Calu3 (cell line): Measurements from ENCODE around the gene ANKS1B. TPM values are rescaled to one million over a fixed set of nuclear protein-coding genes. Genes with fewer than 3 reads are reported as not detected.

ENCODE experiments used
- BruUV-seq: library from RNA; stranded (reverse); fragments of 400-500 nt; replicated peaks from 2 replicates; lab custom pipeline; 2021; lab: Mats Ljungman, UMichigan
- CTCF ChIA-PET: fragments of 300-600 bp; sonication (Branson Sonifier 250); formaldehyde crosslinking; loops from one replicate; lab custom pipeline; 2022; ENCODE audit warnings: antibody characterized with exemption; lab: Charles Lee
- DNase-seq: peaks from one replicate; pipeline ENCODE4 v3.0.0; 2022
- H3K27ac Mint-ChIP-seq: one replicate; pipeline ENCODE4 v1.8.0; 2022; ENCODE audit warnings: mixed read lengths; ENCODE audit not compliant: unreplicated experiment
- H3K27me3 Mint-ChIP-seq: one replicate; pipeline ENCODE4 v1.8.0; 2022; ENCODE audit warnings: mixed read lengths; ENCODE audit not compliant: unreplicated experiment
- H3K36me3 Mint-ChIP-seq: one replicate; pipeline ENCODE4 v1.8.0; 2022; ENCODE audit warnings: mild to moderate bottlenecking, moderate library complexity, mixed read lengths; ENCODE audit not compliant: insufficient read depth, unreplicated experiment
- H3K4me1 Mint-ChIP-seq: one replicate; pipeline ENCODE4 v1.8.0; 2022; ENCODE audit warnings: mild to moderate bottlenecking, low read depth, mixed read lengths; ENCODE audit not compliant: unreplicated experiment
- H3K4me3 Mint-ChIP-seq: one replicate; pipeline ENCODE4 v1.8.0; 2022; ENCODE audit warnings: mild to moderate bottlenecking, low read depth, moderate library complexity, mixed read lengths; ENCODE audit not compliant: unreplicated experiment
- H3K9me3 Mint-ChIP-seq: one replicate; pipeline ENCODE4 v1.8.0; 2022; ENCODE audit warnings: low read depth, mixed read lengths; ENCODE audit not compliant: unreplicated experiment
- CTCF ChIP-seq: fragments of 200-600 bp; IDR thresholded peaks from one replicate; pipeline ENCODE4 v1.8.0; 2022; ENCODE audit warnings: antibody characterized with exemption; ENCODE audit not compliant: unreplicated experiment
- intact Hi-C: fragments of 100-400 bp; cut with micrococcal nuclease; formaldehyde crosslinking; loops from one replicate; pipeline ENCODE4 v1.10.0; 2022; ENCODE audit not compliant: unreplicated experiment
- total RNA-seq: library from RNA; stranded (reverse); gene quantifications from 2 replicates; pipeline ENCODE4 v1.2.3, GENCODE V29; 2022

ANKS1B gene
- total RNA-seq, 1 experiment from 2014 or later, result 1.7 TPM

- intact Hi-C loops, result no loop called here
- CTCF ChIA-PET, result no interaction called here
- TF ChIP-seq CTCF, result no peak
- H3K4me3 Mint-ChIP-seq, result no peak overlapping the region
- no TSS peak for BruUV-seq
- peaks cover 61% of the 10 kb centered on the region for H3K27me3 Mint-ChIP-seq
- H3K4me1 Mint-ChIP-seq, result no peaks in the 10 kb centered on the region
- no peak for DNase-seq
- H3K36me3 Mint-ChIP-seq, result no peaks in the 10 kb centered on the region
- no peak overlapping the region for H3K27ac Mint-ChIP-seq
- H3K9me3 Mint-ChIP-seq, result no peaks in the 10 kb centered on the region
These were observed 1164.8 kb downstream of the ANKS1B start for GRCh38 chr12:98819821-98820404.

DNA sequence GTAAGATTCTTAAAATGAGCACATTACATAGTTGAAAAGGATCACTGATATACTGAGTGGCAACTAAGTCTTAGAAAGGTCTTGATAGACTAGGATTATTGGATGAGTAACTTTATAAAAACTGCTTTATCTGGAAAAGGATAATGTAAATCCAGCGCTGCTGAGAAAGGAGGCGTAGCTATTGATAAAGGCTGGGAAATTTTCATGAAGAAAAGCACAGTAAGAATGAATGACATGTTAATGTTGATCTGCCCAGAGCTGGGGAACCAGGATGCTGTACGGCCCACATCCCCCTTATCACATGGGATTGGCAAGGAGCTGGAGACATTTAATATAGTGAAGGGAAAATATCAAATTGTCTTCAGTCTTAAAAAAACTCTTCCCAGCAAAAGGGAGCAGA, 1165.7 kb downstream of the ANKS1B start:
- Mint-ChIP-seq H3K27ac (no peak overlapping the region), H3K4me1 (no peaks in the 10 kb centered on the region), H3K27me3 (peaks cover 66% of the 10 kb centered on the region), H3K36me3 (no peaks in the 10 kb centered on the region), H3K4me3 (no peak overlapping the region), H3K9me3 (no peaks in the 10 kb centered on the region)
- CTCF ChIA-PET, result no interaction called here
- no peak for DNase-seq
- BruUV-seq, result no TSS peak
- intact Hi-C loops, result no loop called here
- no peak for TF ChIP-seq CTCF

DNA sequence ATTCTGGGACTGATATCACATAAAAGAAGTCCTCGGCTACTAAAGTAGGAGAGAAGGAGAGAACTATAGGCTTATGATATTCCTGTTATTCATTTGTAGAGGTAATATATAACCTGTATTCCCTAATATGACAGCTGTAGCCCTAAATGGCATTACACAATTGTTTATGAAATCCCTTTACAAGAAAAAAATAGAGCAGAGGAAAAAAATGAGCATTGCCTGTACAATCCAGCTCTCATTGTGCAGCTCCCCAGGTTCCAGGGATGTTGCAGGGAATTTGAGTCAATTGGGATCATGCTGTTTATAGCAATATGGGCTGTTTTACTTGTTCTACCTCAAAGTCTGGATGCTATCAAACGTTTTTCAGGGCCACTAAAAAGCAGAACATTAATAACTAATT, 1166.5 kb downstream of the ANKS1B start:
- DNase-seq, result no peak
- Mint-ChIP-seq H3K4me1 (no peaks in the 10 kb centered on the region), H3K9me3 (no peaks in the 10 kb centered on the region), H3K36me3 (no peaks in the 10 kb centered on the region), H3K4me3 (no peak overlapping the region), H3K27me3 (peaks cover 66% of the 10 kb centered on the region), H3K27ac (no peak overlapping the region)
- intact Hi-C loops, result no loop called here
- CTCF ChIA-PET, result no interaction called here
- BruUV-seq, result no TSS peak
- no peak for TF ChIP-seq CTCF

GRCh38 chr12:98817742-98818141, 1167.0 kb downstream of the ANKS1B start:
- H3K27me3 Mint-ChIP-seq, result peaks cover 66% of the 10 kb centered on the region
- BruUV-seq, result no TSS peak
- no peaks in the 10 kb centered on the region for H3K4me1 Mint-ChIP-seq
- DNase-seq, result no peak
- CTCF ChIA-PET, result no interaction called here
- no peaks in the 10 kb centered on the region for H3K9me3 Mint-ChIP-seq
- no peaks in the 10 kb centered on the region for H3K36me3 Mint-ChIP-seq
- H3K27ac Mint-ChIP-seq, result no peak overlapping the region
- no peak overlapping the region for H3K4me3 Mint-ChIP-seq
- intact Hi-C loops, result no loop called here
- no peak for TF ChIP-seq CTCF
